ENCODE data around the gene RBM5. TPM values are rescaled to one million over a fixed set of nuclear protein-coding genes. Genes with fewer than 3 reads are reported as not detected.

The RBM5 gene
- polyA plus RNA-seq, 3 donors, result 9.7 to 332 (median 18.5) TPM

DNA sequence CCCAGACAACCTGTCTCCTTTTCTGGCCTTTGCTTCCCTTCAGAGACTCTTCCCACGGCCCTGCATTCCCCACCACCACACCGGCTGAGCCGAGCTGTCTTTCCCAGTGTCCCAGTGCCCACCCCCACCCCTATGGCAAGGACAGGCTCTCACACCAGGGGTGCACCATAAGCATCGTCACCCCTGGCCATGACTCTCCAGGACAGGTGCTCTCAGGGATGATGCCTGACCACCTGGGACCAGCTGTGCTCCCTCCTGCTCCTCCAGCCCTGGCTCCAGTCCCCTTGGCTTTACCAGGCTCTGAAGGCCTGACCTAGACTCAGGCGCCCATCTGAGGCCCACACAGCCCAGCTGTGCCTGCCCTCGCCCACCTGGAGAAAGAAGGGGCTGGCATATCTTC, 48.8 kb downstream of the RBM5 start:
- H4K20me1 ChIP-seq (ENCODE audit: insufficient read depth, low read length), result no peaks in the 10 kb centered on the region
- 88% methylated on average over 4 of the region's 6 CpGs for WGBS (ENCODE audit: insufficient coverage)
- Mint-ChIP-seq H3K4me3 (no peak overlapping the region), H3K9me3 (peaks cover 0 to 2% (median 0%) of the 10 kb centered on the region in 7 donors), H3K4me1 (peaks cover 12% of the 10 kb centered on the region), H3K27ac (peak overlapping the region in 1 of 7 donors; percentile 5), H3K36me3 (no peaks in the 10 kb centered on the region), H3K27me3 (ENCODE audit: low read depth in 3 of 3) (peaks cover 12 to 21% (median 12%) of the 10 kb centered on the region in 3 donors)
- H3K27me3 ChIP-seq (ENCODE audit: control insufficient read depth in 2 of 2, insufficient read depth in 2 of 2, low read length in 2 of 2), result no peaks in the 10 kb centered on the region
- H3K9ac ChIP-seq (ENCODE audit: insufficient read depth, low read length, poor library complexity, severe bottlenecking), result no peak overlapping the region
- no peak overlapping the region for H3K4me2 ChIP-seq (replicated peaks; ENCODE audit: extremely low read depth, low read length, poor library complexity, severe bottlenecking)
- no peaks in the 10 kb centered on the region for H3K9me3 ChIP-seq (replicated peaks in 1 of 2; ENCODE audit: control insufficient read depth in 1 of 2, insufficient read depth in 1 of 2, low read length in 2 of 2)
- H3K27ac ChIP-seq (ENCODE audit: low read depth in 1 of 2, low read length in 2 of 2), result no peak overlapping the region
- H3K4me3 ChIP-seq (replicated peaks in 1 of 3; ENCODE audit: low read depth in 2 of 3, low read length in 3 of 3), result no peak overlapping the region
- H3K79me2 ChIP-seq (ENCODE audit: insufficient read depth, low read length), result no peaks in the 10 kb centered on the region
- no peak for DNase-seq
- TF ChIP-seq, protein P1, sequence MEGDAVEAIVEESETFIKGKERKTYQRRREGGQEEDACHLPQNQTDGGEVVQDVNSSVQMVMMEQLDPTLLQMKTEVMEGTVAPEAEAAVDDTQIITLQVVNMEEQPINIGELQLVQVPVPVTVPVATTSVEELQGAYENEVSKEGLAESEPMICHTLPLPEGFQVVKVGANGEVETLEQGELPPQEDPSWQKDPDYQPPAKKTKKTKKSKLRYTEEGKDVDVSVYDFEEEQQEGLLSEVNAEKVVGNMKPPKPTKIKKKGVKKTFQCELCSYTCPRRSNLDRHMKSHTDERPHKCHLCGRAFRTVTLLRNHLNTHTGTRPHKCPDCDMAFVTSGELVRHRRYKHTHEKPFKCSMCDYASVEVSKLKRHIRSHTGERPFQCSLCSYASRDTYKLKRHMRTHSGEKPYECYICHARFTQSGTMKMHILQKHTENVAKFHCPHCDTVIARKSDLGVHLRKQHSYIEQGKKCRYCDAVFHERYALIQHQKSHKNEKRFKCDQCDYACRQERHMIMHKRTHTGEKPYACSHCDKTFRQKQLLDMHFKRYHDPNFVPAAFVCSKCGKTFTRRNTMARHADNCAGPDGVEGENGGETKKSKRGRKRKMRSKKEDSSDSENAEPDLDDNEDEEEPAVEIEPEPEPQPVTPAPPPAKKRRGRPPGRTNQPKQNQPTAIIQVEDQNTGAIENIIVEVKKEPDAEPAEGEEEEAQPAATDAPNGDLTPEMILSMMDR (IDR thresholded peaks at IDR 0.05), result no peak
- H3K4me1 ChIP-seq (ENCODE audit: control insufficient read depth in 1 of 2, insufficient read depth in 2 of 2, low read length in 2 of 2), result peaks cover 12 to 14% of the 10 kb centered on the region in 2 donors
- intact Hi-C loops (cut with micrococcal nuclease), result no loop called here
- no peak overlapping the region for H2AFZ ChIP-seq (ENCODE audit: insufficient read depth, low read depth, low read length, poor library complexity, severe bottlenecking)
- H3K36me3 ChIP-seq (replicated peaks in 1 of 2; ENCODE audit: control insufficient read depth in 1 of 2, insufficient read depth in 2 of 2, low read length in 2 of 2), result no peaks in the 10 kb centered on the region

DNA sequence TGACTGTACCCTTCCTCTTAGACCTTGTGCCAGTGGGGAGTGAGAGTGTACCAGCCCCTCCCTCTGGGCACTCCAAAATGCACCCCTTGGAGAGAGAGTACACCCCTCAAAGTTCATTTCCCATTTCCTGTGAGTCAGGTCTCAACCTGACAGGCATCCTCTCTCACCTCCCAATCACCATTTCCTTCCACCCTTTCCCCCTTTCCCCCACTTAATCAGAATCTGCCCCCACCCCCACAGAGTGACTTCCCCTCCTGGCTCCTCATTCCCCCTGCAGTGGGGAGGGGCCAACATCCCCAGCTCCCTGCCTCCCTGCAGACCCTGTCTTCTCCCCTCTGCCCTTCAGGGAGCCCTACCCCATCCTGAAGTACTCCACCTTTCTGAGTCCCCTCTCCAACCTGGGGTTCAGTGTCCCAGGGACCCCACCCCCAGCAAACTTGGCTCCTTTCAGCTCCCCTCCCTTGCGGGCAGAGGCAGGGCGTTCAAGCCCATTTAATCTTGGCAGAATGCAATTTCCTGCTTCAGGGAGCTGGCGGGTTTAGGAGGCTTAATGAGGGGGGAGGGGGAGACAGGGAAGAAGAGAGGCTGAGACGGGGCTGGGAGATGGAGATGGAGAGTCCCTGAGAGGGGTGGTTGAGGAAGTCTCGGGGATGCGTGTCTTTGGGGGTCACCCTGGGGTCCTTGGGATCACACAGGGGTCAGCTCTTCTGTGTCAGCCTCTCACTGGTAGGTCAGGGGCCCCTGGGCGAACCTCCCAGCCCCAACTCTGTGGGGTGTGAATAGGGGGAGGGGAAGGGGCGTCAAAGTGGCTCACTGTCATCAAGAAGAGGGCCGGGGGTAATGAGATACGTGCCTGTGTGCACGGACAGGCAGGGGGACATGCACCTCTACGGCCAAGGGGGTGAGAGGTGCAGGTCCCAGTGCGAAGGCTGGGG, 49.8 kb downstream of the RBM5 start:
- Histone ChIP-seq H3K79me2 (ENCODE audit: insufficient read depth, low read length) (no peaks in the 10 kb centered on the region), H3K36me3 (replicated peaks in 1 of 2; ENCODE audit: control insufficient read depth in 1 of 2, insufficient read depth in 2 of 2, low read length in 2 of 2) (no peaks in the 10 kb centered on the region), H3K4me3 (replicated peaks in 1 of 3; ENCODE audit: low read depth in 2 of 3, low read length in 3 of 3) (peak overlapping the region in 1 of 3 experiments; percentile 22), H4K20me1 (ENCODE audit: insufficient read depth, low read length) (no peaks in the 10 kb centered on the region), H3K9me3 (replicated peaks in 1 of 2; ENCODE audit: control insufficient read depth in 1 of 2, insufficient read depth in 1 of 2, low read length in 2 of 2) (no peaks in the 10 kb centered on the region), H3K9ac (ENCODE audit: insufficient read depth, low read length, poor library complexity, severe bottlenecking) (peak overlapping the region; percentile 9), H3K4me1 (ENCODE audit: control insufficient read depth in 1 of 2, insufficient read depth in 2 of 2, low read length in 2 of 2) (peaks cover 15 to 18% of the 10 kb centered on the region in 2 donors), H3K4me2 (replicated peaks; ENCODE audit: extremely low read depth, low read length, poor library complexity, severe bottlenecking) (peak overlapping the region; percentile 36), H3K27me3 (ENCODE audit: control insufficient read depth in 2 of 2, insufficient read depth in 2 of 2, low read length in 2 of 2) (no peaks in the 10 kb centered on the region), H3K27ac (ENCODE audit: low read depth in 1 of 2, low read length in 2 of 2) (no peak overlapping the region), H2AFZ (ENCODE audit: insufficient read depth, low read depth, low read length, poor library complexity, severe bottlenecking) (peak overlapping the region; percentile 45)
- peaks cover 0 to 3% (median 0%) of the 10 kb centered on the region in 7 donors for H3K9me3 Mint-ChIP-seq
- H3K27ac Mint-ChIP-seq, result peak overlapping the region in 1 of 7 donors; percentile 59
- peaks cover 14% of the 10 kb centered on the region for H3K4me1 Mint-ChIP-seq
- H3K4me3 Mint-ChIP-seq, result peak overlapping the region in 1 of 2 donors; percentile 69
- intact Hi-C loops (cut with micrococcal nuclease), result no loop called here
- H3K36me3 Mint-ChIP-seq, result no peaks in the 10 kb centered on the region
- 19% methylated on average over 10 of the region's 13 CpGs for WGBS (ENCODE audit: insufficient coverage)
- TF ChIP-seq, protein P1 (IDR thresholded peaks at IDR 0.05), result no peak
- H3K27me3 Mint-ChIP-seq (ENCODE audit: low read depth in 3 of 3), result peaks cover 9 to 18% (median 9%) of the 10 kb centered on the region in 3 donors
- DNase-seq, result no peak
